Body of pancreas (tissue), 4 donors: Measurements from ENCODE around the gene MRGPRD. TPM values are rescaled to one million over a fixed set of nuclear protein-coding genes. Genes with fewer than 3 reads are reported as not detected.

Experiments used
- ATAC-seq: fragments of 150-250 bp; one replicate; pipeline ENCODE4 v1.9.1; 2016
- DNase-seq, 4 donors: peaks; one replicate each; pipeline ENCODE4 v3.0.0-alpha.2; 2019
- H3K27ac ChIP-seq, 4 donors: fragments of 200-600 bp; sonication (generic); 1 replicate in 3 of 4; 2 replicates in 1 of 4; pipeline versions ENCODE4 v1.5.1 to v1.6.1; 2016 to 2019; ENCODE audit warnings: mild to moderate bottlenecking in 1 of 4, mixed read lengths in 1 of 4, moderate library complexity in 1 of 4
- H3K27me3 ChIP-seq, 2 donors: fragments of 200-600 bp; sonication (generic); one replicate each; pipeline ENCODE4 v1.6.0; 2016; ENCODE audit warnings: mild to moderate bottlenecking in 1 of 2
- H3K36me3 ChIP-seq, 2 donors: fragments of 200-600 bp; sonication (generic); replicated peaks in 1 of 2; 2 replicates each; pipeline ENCODE4 v1.5.1; 2016; ENCODE audit warnings: low read depth in 2 of 2; ENCODE audit not compliant: insufficient read depth in 1 of 2
- H3K4me1 ChIP-seq: fragments of 200-600 bp; sonication (generic); one replicate; pipeline ENCODE4 v1.6.0; 2016
- H3K4me3 ChIP-seq, 2 donors: fragments of 200-600 bp; sonication (generic); 1 replicate in 1 of 2; 2 replicates in 1 of 2; pipeline ENCODE4 v1.5.1; 2016 to 2019
- H3K9me3 ChIP-seq, 3 donors: fragments of 200-600 bp; sonication (generic); 1 replicate in 2 of 3; 2 replicates in 1 of 3; pipeline ENCODE4 v1.5.1; 2016
- POLR2A ChIP-seq, 3 donors: fragments of 450-650 bp; IDR thresholded peaks; one replicate each; pipeline ENCODE4 v1.6.1; 2016; ENCODE audit warnings: antibody characterized with exemption in 3 of 3, mild to moderate bottlenecking in 2 of 3
- WGBS, 2 donors: methylation state at CpG; one replicate each; pipeline ENCODE4 v1.1.5; 2017; 5-methylcytosine and 5-hydroxymethylcytosine counted together
- intact Hi-C: fragments of 100-400 bp; cut with DNase I; formaldehyde crosslinking; loops from one replicate; pipeline ENCODE4 v1.15.1; 2023
- total RNA-seq, 2 donors: library from RNA; depleted of rRNA; stranded (reverse); fragments of >200 nt; gene quantifications; one replicate each; pipeline ENCODE4 v1.1.0, GENCODE V29; 2016
- TF ChIP-seq, protein P1 (sequence below), 7 experiments: fragments of 450-650 bp in 4 of 7; fragments of 200-600 bp in 3 of 7; sonication (generic) in 3 of 7; IDR thresholded peaks; one replicate each; pipeline ENCODE4 v1.5.1; 2016 to 2019; ENCODE audit warnings: antibody characterized with exemption in 7 of 7

The MRGPRD gene
- total RNA-seq, 2 donors from 2014 or later, result not detected

DNA sequence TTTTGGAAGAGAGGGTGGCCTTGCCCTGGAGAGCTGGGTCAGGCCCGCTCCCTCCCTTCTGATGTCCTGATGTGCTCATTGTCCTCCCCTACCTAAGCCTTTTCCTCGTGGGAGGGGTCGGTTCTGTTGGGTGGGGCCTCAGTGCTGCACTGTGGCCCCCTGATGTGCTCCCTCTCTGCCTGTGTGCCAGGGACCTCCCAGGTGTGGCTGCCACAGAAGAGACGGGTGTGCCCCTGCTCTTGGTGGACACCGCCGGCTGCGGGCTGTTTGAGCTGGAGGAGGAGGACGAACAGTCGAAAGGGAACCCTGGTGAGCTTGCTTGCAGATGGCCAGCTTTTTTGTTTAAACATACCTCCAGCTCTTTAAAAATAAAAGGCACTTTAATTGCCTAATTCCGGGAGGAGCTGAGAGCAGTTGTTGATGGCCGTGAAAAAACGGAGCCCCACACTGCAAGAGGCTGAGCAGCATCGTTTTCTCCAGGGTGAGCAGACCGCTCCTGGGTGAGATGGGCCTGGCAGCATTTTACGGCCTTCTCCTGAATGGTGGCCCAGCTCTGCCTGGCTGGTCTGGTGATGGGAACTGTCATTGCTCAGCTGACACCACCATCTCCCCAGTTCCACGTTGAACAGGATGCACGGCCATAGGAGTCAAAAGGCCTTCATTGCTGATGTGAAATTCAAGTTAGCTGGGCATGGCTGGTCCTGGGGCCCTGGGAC, 47.0 kb downstream of the MRGPRD start:
- H3K27me3 ChIP-seq, result no peaks in the 10 kb centered on the region
- no peak overlapping the region for H3K27ac ChIP-seq
- ATAC-seq (no peak), DNase-seq (no peak)
- intact Hi-C loops, result no loop called here
- H3K9me3 ChIP-seq, result no peaks in the 10 kb centered on the region
- no peak for TF ChIP-seq POLR2A (IDR thresholded peaks at IDR 0.05)
- TF ChIP-seq, protein P1, sequence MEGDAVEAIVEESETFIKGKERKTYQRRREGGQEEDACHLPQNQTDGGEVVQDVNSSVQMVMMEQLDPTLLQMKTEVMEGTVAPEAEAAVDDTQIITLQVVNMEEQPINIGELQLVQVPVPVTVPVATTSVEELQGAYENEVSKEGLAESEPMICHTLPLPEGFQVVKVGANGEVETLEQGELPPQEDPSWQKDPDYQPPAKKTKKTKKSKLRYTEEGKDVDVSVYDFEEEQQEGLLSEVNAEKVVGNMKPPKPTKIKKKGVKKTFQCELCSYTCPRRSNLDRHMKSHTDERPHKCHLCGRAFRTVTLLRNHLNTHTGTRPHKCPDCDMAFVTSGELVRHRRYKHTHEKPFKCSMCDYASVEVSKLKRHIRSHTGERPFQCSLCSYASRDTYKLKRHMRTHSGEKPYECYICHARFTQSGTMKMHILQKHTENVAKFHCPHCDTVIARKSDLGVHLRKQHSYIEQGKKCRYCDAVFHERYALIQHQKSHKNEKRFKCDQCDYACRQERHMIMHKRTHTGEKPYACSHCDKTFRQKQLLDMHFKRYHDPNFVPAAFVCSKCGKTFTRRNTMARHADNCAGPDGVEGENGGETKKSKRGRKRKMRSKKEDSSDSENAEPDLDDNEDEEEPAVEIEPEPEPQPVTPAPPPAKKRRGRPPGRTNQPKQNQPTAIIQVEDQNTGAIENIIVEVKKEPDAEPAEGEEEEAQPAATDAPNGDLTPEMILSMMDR (IDR thresholded peaks at IDR 0.05), result no peak
- H3K36me3 ChIP-seq, result peaks cover 0 to 19% of the 10 kb centered on the region in 2 donors
- WGBS, 2 donors, result 87 to 90% methylated on average over 15 to 17 of the region's 17 CpGs
- no peaks in the 10 kb centered on the region for H3K4me1 ChIP-seq
- H3K4me3 ChIP-seq, result no peak overlapping the region

DNA sequence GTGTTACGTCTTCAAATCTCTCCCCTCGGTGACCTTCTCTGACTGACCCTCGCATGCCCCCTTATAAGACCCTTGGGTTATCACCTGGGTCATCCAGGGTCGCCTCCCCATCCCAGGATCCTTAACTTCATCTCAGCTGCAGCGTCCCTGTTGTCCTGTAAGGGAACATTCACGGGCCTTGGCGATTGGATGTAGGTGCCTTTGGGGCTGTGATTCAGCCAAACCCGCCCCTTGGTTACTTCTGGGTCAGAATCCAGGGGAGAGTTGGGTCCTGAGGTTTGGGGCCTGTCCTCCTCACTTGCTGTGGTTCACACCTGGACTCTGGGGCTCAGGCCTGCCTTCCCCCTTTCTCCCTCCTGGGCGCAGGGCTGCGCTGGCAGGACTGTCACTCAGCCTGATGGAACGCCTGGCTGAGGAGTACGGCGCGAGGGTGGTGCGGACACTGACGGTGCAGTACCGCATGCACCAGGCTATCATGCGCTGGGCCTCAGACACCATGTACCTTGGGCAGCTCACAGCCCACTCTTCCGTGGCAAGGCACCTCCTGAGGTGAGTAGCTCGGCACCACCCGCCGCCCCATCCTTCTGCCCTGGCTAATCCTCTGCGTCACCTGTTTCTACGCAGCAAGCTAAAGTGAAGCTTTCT, 47.7 kb downstream of the MRGPRD start:
- H3K27me3 ChIP-seq, result no peaks in the 10 kb centered on the region
- peaks cover 0 to 21% of the 10 kb centered on the region in 2 donors for H3K36me3 ChIP-seq
- no peaks in the 10 kb centered on the region for H3K9me3 ChIP-seq
- WGBS, 2 donors, result 93 to 96% methylated on average over 13 to 24 of the region's 24 CpGs
- DNase-seq, result no peak
- H3K27ac ChIP-seq, result no peak overlapping the region
- TF ChIP-seq, protein P1 (IDR thresholded peaks at IDR 0.05), result no peak
- no peak for TF ChIP-seq POLR2A (IDR thresholded peaks at IDR 0.05)
- no peak overlapping the region for H3K4me3 ChIP-seq
- intact Hi-C loops, result no loop called here
- no peak for ATAC-seq
- no peaks in the 10 kb centered on the region for H3K4me1 ChIP-seq

DNA sequence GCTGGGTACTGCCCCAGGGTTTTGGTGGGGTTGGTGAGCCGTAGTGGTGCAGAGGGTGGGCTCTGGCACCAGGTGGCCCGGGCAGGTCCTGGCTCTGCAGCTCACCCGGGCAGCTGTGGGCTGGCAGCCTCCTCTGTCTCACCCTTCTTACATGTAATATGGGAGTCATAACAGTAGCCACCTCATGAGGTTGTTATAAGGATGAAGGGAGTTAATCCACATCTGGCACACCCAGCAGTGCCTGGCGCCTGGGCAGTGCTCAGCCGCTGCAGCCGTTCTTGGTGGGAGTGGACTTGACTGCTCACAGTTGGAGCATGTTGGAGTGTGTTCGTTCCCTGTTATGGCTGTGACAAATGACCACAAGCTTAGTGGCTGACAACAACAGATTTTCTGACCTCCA, 48.4 kb downstream of the MRGPRD start:
- DNase-seq (no peak), ATAC-seq (no peak)
- Histone ChIP-seq H3K4me3 (no peak overlapping the region), H3K27me3 (no peaks in the 10 kb centered on the region), H3K9me3 (no peaks in the 10 kb centered on the region), H3K4me1 (no peaks in the 10 kb centered on the region), H3K36me3 (peaks cover 0 to 20% of the 10 kb centered on the region in 2 donors), H3K27ac (no peak overlapping the region)
- no peak for TF ChIP-seq POLR2A (IDR thresholded peaks at IDR 0.05)
- TF ChIP-seq, protein P1 (IDR thresholded peaks at IDR 0.05), result no peak
- 91 to 92% methylated on average over 4 to 7 of the region's 7 CpGs for WGBS, 2 donors
- intact Hi-C loops, result no loop called here

DNA sequence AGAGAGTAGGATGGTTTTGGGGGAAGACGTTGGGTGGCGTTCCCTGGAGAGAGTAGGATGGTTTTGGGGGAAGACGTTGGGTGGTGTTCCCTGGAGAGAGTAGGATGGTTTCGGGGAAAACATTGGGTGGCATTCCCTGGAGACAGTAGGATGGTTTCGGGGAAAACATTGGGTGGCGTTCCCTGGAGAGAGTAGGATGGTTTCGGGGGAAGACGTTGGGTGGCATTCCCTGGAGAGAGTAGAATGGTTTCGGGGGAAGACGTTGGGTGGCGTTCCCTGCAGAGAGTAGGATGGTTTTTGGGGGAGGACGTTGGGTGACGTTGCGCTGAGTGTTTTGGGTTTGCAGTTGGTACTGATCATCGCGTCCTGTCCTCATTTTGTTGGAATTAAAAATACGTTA, 48.9 kb downstream of the MRGPRD start:
- 81 to 87% methylated on average over 17 of the region's 17 CpGs for WGBS, 2 donors
- TF ChIP-seq POLR2A (IDR thresholded peaks at IDR 0.05), result no peak
- TF ChIP-seq, protein P1 (IDR thresholded peaks at IDR 0.05), result no peak
- peaks cover 0 to 17% of the 10 kb centered on the region in 2 donors for H3K36me3 ChIP-seq
- ATAC-seq (no peak), DNase-seq (no peak)
- H3K27me3 ChIP-seq, result no peaks in the 10 kb centered on the region
- no peaks in the 10 kb centered on the region for H3K4me1 ChIP-seq
- intact Hi-C loops, result no loop called here
- H3K9me3 ChIP-seq, result no peaks in the 10 kb centered on the region
- H3K27ac ChIP-seq, result no peak overlapping the region
- H3K4me3 ChIP-seq, result no peak overlapping the region
